Adrenal gland (tissue), 12 donors: ENCODE results near the gene PTGES. TPM values are rescaled to one million over a fixed set of nuclear protein-coding genes. Genes with fewer than 3 reads are reported as not detected.
A peak's percentile ranks its signal among the peaks of the same experiment; 100 is the strongest.

ENCODE experiments used
- DNase-seq, 7 donors: peaks; one replicate each; pipeline ENCODE4 v3.0.0-alpha.2; 2019 to 2020
- H3K27ac ChIP-seq, 5 donors: fragments of 200-600 bp; sonication (generic) in 4 of 5; 1 replicate in 3 of 5; 2 replicates in 2 of 5; pipeline versions ENCODE4 v1.5.1 to v1.8.0; 2016 to 2020; ENCODE audit warnings: mild to moderate bottlenecking in 1 of 5
- H3K27me3 ChIP-seq: fragments of 200-600 bp; 2 replicates; pipeline ENCODE4 v1.8.0; 2021
- H3K36me3 ChIP-seq, 2 donors: fragments of 200-600 bp; replicated peaks in 1 of 2; 1 replicate in 1 of 2; 2 replicates in 1 of 2; pipeline versions ENCODE4 v1.5.1 to v1.8.0; 2018 to 2022
- H3K4me1 ChIP-seq, 2 donors: fragments of 200-600 bp; replicated peaks in 1 of 2; 1 replicate in 1 of 2; 2 replicates in 1 of 2; pipeline versions ENCODE4 v1.5.1 to v1.8.0; 2018 to 2021
- H3K4me3 ChIP-seq, 4 donors: fragments of 200-600 bp; sonication (generic) in 3 of 4; one replicate each; pipeline ENCODE4 v1.5.1; 2016 to 2018
- H3K9me3 ChIP-seq, 3 donors: fragments of 200-600 bp; sonication (generic) in 1 of 3; replicated peaks in 1 of 3; 1 replicate in 2 of 3; 2 replicates in 1 of 3; pipeline versions ENCODE4 v1.5.1 to v1.8.0; 2016 to 2021
- CTCF ChIP-seq, 6 experiments: fragments of 450-650 bp in 4 of 6; fragments of 200-600 bp in 2 of 6; sonication (generic) in 1 of 6; IDR thresholded peaks; 1 replicate in 5 of 6; 2 replicates in 1 of 6; pipeline versions ENCODE4 v1.5.1 to v1.8.0; 2016 to 2021; ENCODE audit warnings: antibody characterized with exemption in 6 of 6, mild to moderate bottlenecking in 2 of 6, moderate library complexity in 1 of 6
- POLR2A ChIP-seq, 2 donors: fragments of 450-650 bp; IDR thresholded peaks; one replicate each; pipeline ENCODE4 v1.6.1; 2017; ENCODE audit warnings: antibody characterized with exemption in 2 of 2, mild to moderate bottlenecking in 2 of 2, moderate library complexity in 1 of 2
- WGBS, 4 donors: extraction: QIAGEN DNeasy Blood & Tissue Kit in 2 of 4; methylation state at CpG; one replicate each; pipeline versions ENCODE4 v1.1.5 to v1.1.7; 2013 to 2017; 5-methylcytosine and 5-hydroxymethylcytosine counted together
- intact Hi-C, 2 donors: fragments of 100-400 bp; cut with DNase I; formaldehyde crosslinking; loops; one replicate each; pipeline versions ENCODE4 v1.14.1 to v1.15.0; 2022 to 2023
- polyA plus RNA-seq, 3 donors: library from polyadenylated mRNA; stranded (reverse); fragments of 200-250 nt in 2 of 3; fragments of 350-450 nt in 1 of 3; fragmentation: Illumina TruSeq in 1 of 3; extraction: RNeasy Lipid Tissue Mini Kit (QIAGEN cat#74804) in 1 of 3; gene quantifications; one replicate each; pipeline ENCODE4 v1.2.3, GENCODE V29; 2013 to 2014
- total RNA-seq, 9 donors: library from RNA; depleted of rRNA in 4 of 9; stranded (reverse); fragments of >200 nt in 4 of 9; fragments of 120-200 nt in 1 of 9; fragmentation: NEBNext Ultra II Directional in 1 of 9; extraction: Animal tissue kit (Norgen Biotek cat#: 25700) in 1 of 9; gene quantifications; one replicate each; pipeline versions ENCODE4 v1.1.0 to v1.2.4, GENCODE V29; 2013 to 2023
- donor health status: healthy with polysubstance abuse.
- donor health status: Bipolar disorder and iron deficiency.
- donor health status: DM: yes; HTN: yes; CAD: no.
- donor health status: DM: no; HTN: no; CAD: no.
- donor health status: DM: no; HTN: no; CAD: no.
- donor health status: DM: yes; HTN: yes; CAD: no.

The PTGES gene
- total and polyA plus RNA-seq, 12 donors = 0.12 to 4.4 (median 1.3) TPM; not detected in 1

DNA sequence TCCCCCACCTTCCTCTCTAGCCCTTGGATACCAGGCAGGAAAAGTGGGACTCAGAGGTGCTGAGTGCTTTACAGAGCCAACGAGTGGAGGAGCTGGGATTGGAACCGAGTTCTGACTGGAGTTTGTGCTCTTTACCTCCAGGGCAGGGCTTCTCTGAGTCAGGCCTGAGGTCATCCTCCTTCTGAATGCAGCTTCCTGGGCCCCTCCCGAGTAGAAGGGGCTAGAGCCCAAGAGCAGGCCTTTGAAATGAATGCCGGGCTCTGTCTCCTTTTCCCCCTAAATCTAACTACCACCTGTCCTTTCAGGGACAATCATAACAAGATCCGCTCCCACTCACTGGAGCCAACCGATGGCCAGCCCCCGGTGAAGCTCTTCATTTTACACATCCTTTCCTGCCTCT is 12.7 kb downstream of the PTGES start:
- Histone ChIP-seq H3K36me3 (no peaks in the 10 kb centered on the region), H3K9me3 (no peaks in the 10 kb centered on the region), H3K27ac (no peak overlapping the region), H3K4me1 (peaks cover 0 to 3% of the 10 kb centered on the region in 2 donors), H3K4me3 (no peak overlapping the region), H3K27me3 (no peaks in the 10 kb centered on the region)
- no peak for DNase-seq
- WGBS, 4 donors = 80 to 89% (median 84%) methylated on average over 5 to 7 of the region's 7 CpGs
- TF ChIP-seq CTCF (IDR thresholded peaks at IDR 0.05) (no peak), POLR2A (IDR thresholded peaks at IDR 0.05) (no peak)
- intact Hi-C loops = no loop called here

DNA sequence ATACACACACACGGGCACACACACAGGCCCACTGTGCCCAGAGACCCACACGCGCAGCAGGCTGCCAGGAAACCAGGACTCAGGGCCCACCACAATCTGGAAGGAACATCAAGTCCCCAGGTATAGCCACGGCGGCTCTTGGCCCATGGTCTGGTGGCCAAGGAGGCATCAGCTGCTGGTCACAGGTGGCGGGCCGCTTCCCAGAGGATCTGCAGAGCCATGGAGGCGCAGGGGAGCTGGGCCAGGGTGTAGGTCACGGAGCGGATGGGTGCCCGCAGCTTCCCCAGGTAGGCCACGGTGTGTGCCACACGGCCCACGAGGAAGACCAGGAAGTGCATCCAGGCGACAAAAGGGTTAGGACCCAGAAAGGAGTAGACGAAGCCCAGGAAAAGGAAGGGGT is 13.4 kb downstream of the PTGES start:
- 93 to 95% (median 95%) methylated on average over 11 to 16 of the region's 16 CpGs for WGBS, 4 donors
- intact Hi-C loops = loop anchor here in 1 of 2 donors (10.0 kb wide), 1 partner anchor 605 kb away; no protein-coding TSS in a partner anchor

GRCh38 chr9:129737479-129738274 is 15.2 kb downstream of the PTGES start:
- Histone ChIP-seq H3K9me3 (no peaks in the 10 kb centered on the region), H3K36me3 (no peaks in the 10 kb centered on the region), H3K27me3 (no peaks in the 10 kb centered on the region), H3K4me3 (peak overlapping the region in 3 of 4 donors; percentile 18 to 65 (median 33)), H3K27ac (peak overlapping the region in 2 of 5 donors; percentile 41 to 67), H3K4me1 (peaks cover 0 to 3% of the 10 kb centered on the region in 2 donors)
- intact Hi-C loops = loop anchor here in 1 of 2 donors (2.0 to 10.0 kb wide), 2 partner anchors 47 to 603 kb away; no protein-coding TSS in a partner anchor
- DNase-seq = peak; percentile 75 to 92 (median 86)
- TF ChIP-seq CTCF (IDR thresholded peaks at IDR 0.05) (peak; percentile 94 to 100 (median 98)), POLR2A (IDR thresholded peaks at IDR 0.05) (peak in 1 of 2 donors; percentile 27)
- WGBS, 4 donors = 4 to 31% (median 12%) methylated on average over 2 to 48 of the region's 48 CpGs

More for the DNA sequence above, 13.4 kb downstream of the PTGES start:
- no peak overlapping the region for H3K4me3 ChIP-seq
- no peak overlapping the region for H3K27ac ChIP-seq
- H3K27me3 ChIP-seq = no peaks in the 10 kb centered on the region
- no peaks in the 10 kb centered on the region for H3K9me3 ChIP-seq
- TF ChIP-seq POLR2A (IDR thresholded peaks at IDR 0.05) = no peak
- no peak for TF ChIP-seq CTCF (IDR thresholded peaks at IDR 0.05)
- H3K36me3 ChIP-seq = no peaks in the 10 kb centered on the region
- H3K4me1 ChIP-seq = peaks cover 0 to 3% of the 10 kb centered on the region in 2 donors
- DNase-seq = no peak

GRCh38 chr9:129736334-129736733 is 16.5 kb downstream of the PTGES start:
- Histone ChIP-seq H3K4me1 (peaks cover 0 to 3% of the 10 kb centered on the region in 2 donors), H3K9me3 (no peaks in the 10 kb centered on the region), H3K27me3 (no peaks in the 10 kb centered on the region), H3K36me3 (no peaks in the 10 kb centered on the region), H3K27ac (no peak overlapping the region), H3K4me3 (no peak overlapping the region)
- intact Hi-C loops = loop anchor here in 1 of 2 donors (2.0 to 10.0 kb wide), 2 partner anchors 48 to 602 kb away; no protein-coding TSS in a partner anchor
- no peak for DNase-seq
- no peak for TF ChIP-seq POLR2A (IDR thresholded peaks at IDR 0.05)
- no peak for TF ChIP-seq CTCF (IDR thresholded peaks at IDR 0.05)
- 43 to 56% (median 50%) methylated on average over 13 to 20 of the region's 20 CpGs; no CpG with 5 or more reads in 1 of the 4 donors for WGBS, 4 donors
